Activated T-helper 2 cell treated with anti-CD3 and anti-CD28 coated beads, Interferon-gamma antibody, Interleukin-2, Interleukin-4, amounts not matched to agents 10 μg/mL and 5 μg/mL and 100 μg/mL, durations not matched to agents 14 hours and 24 hours and 36 hours (primary cell): ENCODE measurements around the gene PTH2R. TPM values are rescaled to one million over a fixed set of nuclear protein-coding genes. Genes with fewer than 3 reads are reported as not detected.

ENCODE experiments used
- total RNA-seq: library from RNA; stranded (reverse); gene quantifications from 2 replicates; pipeline ENCODE4 v1.2.3, GENCODE V29; 2022

PTH2R gene
- total RNA-seq, 1 donor from 2014 or later: 0.14 TPM

Other genes starting within 250 kb of the PTH2R start
- not detected in 2 replicates for gene CRYGA, start 243.2 kb upstream of the PTH2R start, total RNA-seq
- not detected in 2 replicates for gene C2orf80, start 216.8 kb upstream of the PTH2R start, total RNA-seq
- gene IDH1, start 151.7 kb upstream of the PTH2R start, total RNA-seq: 42.7 and 46.1 TPM in 2 replicates
- gene PIKFYVE, start 140.5 kb upstream of the PTH2R start, total RNA-seq: 30.3 and 34.1 TPM in 2 replicates